Astrocyte of the cerebellum (primary cell): ENCODE measurements around the gene ZGPAT.

ENCODE experiments used
- DNase-seq: peaks from one replicate; pipeline ENCODE4 v3.0.0-alpha.2; 2011; ENCODE audit warnings: low read depth
- H3K4me3 ChIP-seq: 2 replicates; pipeline ENCODE4 v1.5.1; 2011; ENCODE audit warnings: mild to moderate bottlenecking, low read depth, low read length, moderate library complexity
- in situ Hi-C: cut with HindIII; loops from 2 replicates; pipeline ENCODE4 v1.10.0; 2017; ENCODE audit warnings: low sequenced_read_pairs
- TF ChIP-seq, protein P1 (sequence below): IDR thresholded peaks from 2 replicates; pipeline ENCODE4 v1.5.1; 2012; ENCODE audit warnings: low read length, low read depth, moderate library complexity, mild to moderate bottlenecking; ENCODE audit errors: missing control alignments

Gene ZGPAT

DNA sequence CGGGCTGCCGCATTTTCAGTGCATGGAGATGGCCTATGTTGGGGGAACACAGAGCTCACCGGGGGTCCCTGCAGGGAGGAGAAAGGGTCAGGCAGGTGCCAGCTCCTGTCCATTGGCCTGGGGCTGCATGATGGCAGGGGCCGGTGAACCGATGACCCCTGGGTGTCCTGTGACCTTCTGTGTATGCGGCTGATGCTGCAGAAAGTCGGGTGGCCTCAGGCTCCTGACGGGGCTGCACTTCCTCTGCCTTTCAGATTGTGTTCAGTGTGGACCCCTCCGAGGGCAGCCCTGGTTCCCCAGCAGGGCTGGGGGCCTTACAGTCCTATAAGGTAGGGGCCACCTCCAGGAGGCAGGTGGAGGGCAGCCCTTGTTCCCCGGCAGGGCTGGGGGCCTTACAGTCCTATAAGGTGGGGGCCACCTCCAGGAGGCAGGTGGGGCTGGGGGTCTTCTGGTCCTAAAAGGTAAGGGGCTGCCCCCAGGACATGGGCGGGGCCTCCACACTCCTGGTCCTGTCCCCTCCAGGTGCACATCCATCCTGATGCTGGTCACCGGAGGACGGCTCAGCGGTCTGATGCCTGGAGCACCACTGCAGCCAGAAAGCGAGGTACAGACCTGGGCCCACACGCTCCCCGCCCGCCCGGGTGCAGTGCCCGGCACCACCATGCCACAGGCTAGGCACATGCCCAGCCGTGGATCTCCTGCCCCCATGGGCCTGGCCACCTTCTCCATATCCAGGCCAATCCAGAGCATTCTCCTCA is 22.4 kb upstream of the ZGPAT start:
- TF ChIP-seq, protein P1, sequence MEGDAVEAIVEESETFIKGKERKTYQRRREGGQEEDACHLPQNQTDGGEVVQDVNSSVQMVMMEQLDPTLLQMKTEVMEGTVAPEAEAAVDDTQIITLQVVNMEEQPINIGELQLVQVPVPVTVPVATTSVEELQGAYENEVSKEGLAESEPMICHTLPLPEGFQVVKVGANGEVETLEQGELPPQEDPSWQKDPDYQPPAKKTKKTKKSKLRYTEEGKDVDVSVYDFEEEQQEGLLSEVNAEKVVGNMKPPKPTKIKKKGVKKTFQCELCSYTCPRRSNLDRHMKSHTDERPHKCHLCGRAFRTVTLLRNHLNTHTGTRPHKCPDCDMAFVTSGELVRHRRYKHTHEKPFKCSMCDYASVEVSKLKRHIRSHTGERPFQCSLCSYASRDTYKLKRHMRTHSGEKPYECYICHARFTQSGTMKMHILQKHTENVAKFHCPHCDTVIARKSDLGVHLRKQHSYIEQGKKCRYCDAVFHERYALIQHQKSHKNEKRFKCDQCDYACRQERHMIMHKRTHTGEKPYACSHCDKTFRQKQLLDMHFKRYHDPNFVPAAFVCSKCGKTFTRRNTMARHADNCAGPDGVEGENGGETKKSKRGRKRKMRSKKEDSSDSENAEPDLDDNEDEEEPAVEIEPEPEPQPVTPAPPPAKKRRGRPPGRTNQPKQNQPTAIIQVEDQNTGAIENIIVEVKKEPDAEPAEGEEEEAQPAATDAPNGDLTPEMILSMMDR, result no peak
- in situ Hi-C loops, result no loop called here

DNA sequence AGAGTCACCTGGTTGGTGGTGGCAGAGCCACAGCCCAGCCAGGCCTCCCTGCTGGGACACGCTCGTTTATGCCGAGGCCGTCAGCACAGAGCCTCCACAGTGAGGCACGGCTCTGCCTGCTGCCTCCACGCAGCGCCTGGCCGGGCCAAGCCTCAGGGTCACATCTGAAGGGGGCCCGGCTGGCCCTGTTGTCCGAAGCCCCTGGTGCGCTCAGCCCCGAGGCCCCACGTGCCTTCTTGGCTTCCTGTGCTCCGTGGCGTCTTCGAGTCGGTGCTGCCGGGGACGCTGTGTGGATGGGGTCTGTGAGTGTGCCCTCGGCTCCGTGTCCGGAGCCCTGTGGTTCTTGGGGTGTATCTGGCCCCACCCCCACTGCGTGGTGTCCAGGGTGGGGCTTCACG is 21.7 kb upstream of the ZGPAT start:
- no peak for DNase-seq
- TF ChIP-seq, protein P1, result no peak
- in situ Hi-C loops, result no loop called here
- no peak overlapping the region for H3K4me3 ChIP-seq

More for the DNA sequence above, 22.4 kb upstream of the ZGPAT start:
- H3K4me3 ChIP-seq, result no peak overlapping the region
- DNase-seq, result no peak

DNA sequence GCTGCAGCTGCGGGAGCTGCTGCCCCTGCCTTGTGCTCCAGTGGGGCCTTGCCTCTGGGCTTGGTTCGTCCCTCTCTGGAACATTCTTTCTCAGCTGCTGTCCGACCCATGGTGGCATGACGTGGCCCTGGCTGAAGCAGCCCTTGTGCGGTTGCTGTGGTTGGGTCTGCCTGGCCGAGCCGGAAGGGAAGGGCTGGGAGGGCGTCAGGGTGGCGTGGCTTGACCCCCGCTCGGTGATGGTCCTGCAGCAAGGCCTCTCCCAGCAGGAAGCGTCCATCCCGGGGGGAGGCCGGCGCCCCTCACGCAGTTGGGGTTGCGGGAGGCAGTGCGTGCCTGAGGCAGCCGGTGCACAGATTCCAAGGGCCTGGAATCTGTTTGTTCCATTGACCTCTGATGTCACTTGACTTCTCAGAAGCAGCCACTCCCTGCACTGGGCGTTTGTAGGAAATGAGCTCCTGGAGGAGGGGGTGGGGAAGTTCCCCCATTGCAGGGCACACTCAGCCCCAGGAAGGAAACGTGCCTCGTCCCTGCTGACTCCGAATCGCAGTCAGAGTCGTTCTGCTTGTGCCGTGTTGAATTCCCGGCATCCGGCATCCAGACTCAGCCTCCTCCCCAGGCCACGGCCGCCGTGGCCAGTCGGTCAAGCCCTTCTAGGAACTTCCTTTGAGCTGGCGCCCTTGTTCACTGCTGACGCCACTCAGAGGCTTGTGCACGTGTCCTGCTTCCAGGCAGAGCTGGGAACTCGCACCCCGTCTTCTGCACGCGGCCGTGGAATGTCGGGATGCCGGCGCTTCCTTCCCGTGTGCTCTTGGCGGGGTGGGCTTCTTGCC is 21.1 kb upstream of the ZGPAT start:
- in situ Hi-C loops, result no loop called here
- no peak for DNase-seq
- TF ChIP-seq, protein P1, result no peak
- H3K4me3 ChIP-seq, result no peak overlapping the region

DNA sequence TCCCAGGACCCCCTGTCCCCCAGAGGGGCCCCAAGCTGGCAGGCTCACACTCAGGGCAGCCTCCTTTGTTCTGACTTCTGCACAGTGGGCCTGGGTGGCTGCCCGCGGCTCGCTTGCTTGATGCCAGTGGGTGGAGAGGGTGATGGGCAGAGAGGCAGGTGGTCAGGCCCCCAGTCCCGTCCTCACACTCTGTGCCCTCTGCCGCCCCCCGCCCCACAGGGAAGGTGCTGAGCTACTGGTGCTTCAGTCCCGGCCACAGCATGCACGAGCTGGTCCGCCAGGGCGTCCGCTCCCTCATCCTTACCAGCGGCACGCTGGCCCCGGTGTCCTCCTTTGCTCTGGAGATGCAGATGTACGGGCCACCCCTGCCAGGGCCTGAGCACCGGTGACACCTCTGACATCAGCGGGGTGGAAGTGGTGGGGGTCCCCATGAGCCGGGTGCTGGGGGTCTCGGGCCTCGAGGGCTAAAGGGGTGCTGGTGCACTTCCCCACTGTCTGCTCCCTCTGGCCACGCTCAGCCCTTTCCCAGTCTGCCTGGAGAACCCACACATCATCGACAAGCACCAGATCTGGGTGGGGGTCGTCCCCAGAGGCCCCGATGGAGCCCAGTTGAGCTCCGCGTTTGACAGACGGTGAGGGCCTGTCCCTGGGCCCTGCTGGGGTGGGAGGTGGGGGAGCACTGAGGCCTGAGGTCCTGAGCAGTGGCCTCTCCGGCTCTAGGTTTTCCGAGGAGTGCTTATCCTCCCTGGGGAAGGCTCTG is 20.2 kb upstream of the ZGPAT start:
- TF ChIP-seq, protein P1, result no peak
- DNase-seq, result no peak
- in situ Hi-C loops, result no loop called here
- no peak overlapping the region for H3K4me3 ChIP-seq

DNA sequence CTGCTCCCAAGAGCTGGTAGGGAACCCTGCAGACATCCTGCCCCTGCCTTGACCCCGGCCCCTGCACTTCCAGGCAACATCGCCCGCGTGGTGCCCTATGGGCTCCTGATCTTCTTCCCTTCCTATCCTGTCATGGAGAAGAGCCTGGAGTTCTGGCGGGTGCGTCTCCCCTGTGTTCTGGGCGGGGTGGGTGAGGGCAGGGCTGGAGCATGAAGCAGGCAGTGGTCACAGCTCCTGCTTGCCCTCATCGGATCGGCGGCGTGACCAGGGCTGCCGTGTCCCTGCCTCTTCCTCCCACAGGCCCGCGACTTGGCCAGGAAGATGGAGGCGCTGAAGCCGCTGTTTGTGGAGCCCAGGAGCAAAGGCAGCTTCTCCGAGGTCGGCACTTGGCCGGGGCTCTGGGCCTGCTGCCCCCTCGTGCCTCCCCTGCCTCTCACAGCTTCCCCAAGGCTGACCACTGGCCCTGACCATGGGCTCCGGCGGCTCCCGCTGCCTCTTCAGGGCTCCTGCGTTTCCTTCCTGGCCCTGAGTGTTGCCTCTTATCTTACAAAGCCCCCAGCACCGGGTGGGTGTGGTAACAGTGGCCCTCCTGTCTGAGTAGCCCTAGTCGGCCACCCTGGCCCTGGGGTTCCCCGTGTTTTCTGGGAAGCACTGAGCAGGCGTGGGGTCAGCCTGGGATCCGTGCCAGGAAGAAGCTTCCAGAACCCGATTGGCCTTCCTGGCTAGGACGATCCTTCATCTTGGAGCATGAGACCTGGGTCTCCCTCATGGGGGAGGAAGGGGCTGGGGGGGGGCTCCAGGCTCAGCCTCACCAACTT is 19.4 kb upstream of the ZGPAT start:
- in situ Hi-C loops, result no loop called here
- TF ChIP-seq, protein P1, result no peak
- no peak for DNase-seq
- H3K4me3 ChIP-seq, result no peak overlapping the region
